LNCAP (cell line): ENCODE measurements around the gene ENTPD6.

Source experiments
- CTCF ChIP-seq: fragments of 450-650 bp; IDR thresholded peaks from 2 replicates; pipeline ENCODE4 v1.5.1; 2017; ENCODE audit warnings: mild to moderate bottlenecking

ENTPD6 gene

GRCh38 chr20:25242231-25242630 lies 46.7 kb downstream of the ENTPD6 start:
- no peak for TF ChIP-seq CTCF

GRCh38 chr20:25243416-25243979 lies 48.0 kb downstream of the ENTPD6 start:
- no peak for TF ChIP-seq CTCF

GRCh38 chr20:25244976-25245375 lies 49.5 kb downstream of the ENTPD6 start:
- no peak for TF ChIP-seq CTCF

GRCh38 chr20:25245461-25245860 lies 49.9 kb downstream of the ENTPD6 start:
- TF ChIP-seq CTCF, result no peak

- TF ChIP-seq CTCF, result no peak
These were observed 50.9 kb downstream of the ENTPD6 start for GRCh38 chr20:25246182-25246999.

- TF ChIP-seq CTCF, result no peak
These were observed 51.5 kb downstream of the ENTPD6 start for GRCh38 chr20:25247000-25247517.

- no peak for TF ChIP-seq CTCF
These were observed 52.0 kb downstream of the ENTPD6 start for GRCh38 chr20:25247518-25247955.
